NB4 (cell line): ENCODE data around the gene CDH13.

Experiments
- DNase-seq: peaks from one replicate; pipeline ENCODE4 v3.0.0; 2010; ENCODE audit warnings: low read depth
- H3K4me3 ChIP-seq: one replicate; pipeline ENCODE4 v1.5.1; 2011; ENCODE audit warnings: mild to moderate bottlenecking, low read depth, low read length, moderate library complexity
- CTCF ChIP-seq: IDR thresholded peaks from one replicate; pipeline ENCODE4 v1.5.1; 2012; ENCODE audit warnings: low read depth, low read length
- MYC ChIP-seq: IDR thresholded peaks from 2 replicates; pipeline ENCODE4 v1.6.1; 2011; ENCODE audit warnings: low read depth, low read length
- POLR2A ChIP-seq: IDR thresholded peaks from 2 replicates; pipeline ENCODE4 v1.6.1; 2011; ENCODE audit warnings: mild to moderate bottlenecking; ENCODE audit not compliant: insufficient read length; ENCODE audit errors: extremely low read depth
- TF ChIP-seq, protein P1 (sequence below): IDR thresholded peaks from 2 replicates; pipeline ENCODE4 v1.6.1; 2011; ENCODE audit warnings: low read depth, low read length

Gene CDH13

DNA sequence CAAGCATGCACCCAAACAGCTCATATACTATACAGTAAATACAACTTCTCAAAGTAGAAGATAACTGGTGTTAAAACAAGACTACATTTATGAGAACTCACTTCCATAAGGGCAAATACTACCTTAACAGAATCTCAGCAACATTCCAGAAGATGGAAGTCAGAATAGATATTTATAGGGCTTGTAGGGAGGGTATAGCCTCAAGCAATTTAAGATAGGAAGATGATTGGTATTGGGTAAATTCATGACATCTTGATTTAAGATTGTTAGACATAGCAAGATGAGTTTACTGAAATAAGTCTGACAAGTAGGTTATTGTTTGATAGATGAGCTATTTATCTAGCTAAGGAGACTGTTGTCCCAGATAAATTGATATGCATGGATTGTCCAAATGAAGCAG, 250.2 kb downstream of the CDH13 start:
- TF ChIP-seq POLR2A: no peak
- TF ChIP-seq CTCF: no peak
- TF ChIP-seq, protein P1, sequence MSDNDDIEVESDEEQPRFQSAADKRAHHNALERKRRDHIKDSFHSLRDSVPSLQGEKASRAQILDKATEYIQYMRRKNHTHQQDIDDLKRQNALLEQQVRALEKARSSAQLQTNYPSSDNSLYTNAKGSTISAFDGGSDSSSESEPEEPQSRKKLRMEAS: no peak
- no peak for TF ChIP-seq MYC
- DNase-seq: no peak
- no peak overlapping the region for H3K4me3 ChIP-seq

DNA sequence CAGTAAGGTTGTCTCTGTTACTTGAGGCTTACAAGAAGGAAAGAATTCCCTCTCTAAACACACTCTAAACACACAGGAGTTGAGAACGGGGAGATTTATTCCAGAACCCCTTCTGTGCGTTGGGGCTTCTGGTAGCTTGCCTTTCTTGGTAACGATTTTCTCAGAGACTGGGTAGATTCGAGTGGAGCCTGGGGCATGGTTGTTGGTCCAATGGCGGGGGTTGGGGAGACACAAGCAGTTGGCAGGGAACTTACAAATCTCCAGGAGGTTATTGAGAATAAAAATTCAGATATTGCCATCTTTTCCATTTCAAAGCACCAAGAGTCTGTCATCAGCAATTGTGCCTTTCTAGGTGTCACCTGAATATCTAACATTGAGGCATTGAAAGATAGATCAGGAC, 251.7 kb downstream of the CDH13 start:
- H3K4me3 ChIP-seq: no peak overlapping the region
- TF ChIP-seq, protein P1: no peak
- no peak for TF ChIP-seq CTCF
- no peak for TF ChIP-seq POLR2A
- no peak for TF ChIP-seq MYC
- no peak for DNase-seq

DNA sequence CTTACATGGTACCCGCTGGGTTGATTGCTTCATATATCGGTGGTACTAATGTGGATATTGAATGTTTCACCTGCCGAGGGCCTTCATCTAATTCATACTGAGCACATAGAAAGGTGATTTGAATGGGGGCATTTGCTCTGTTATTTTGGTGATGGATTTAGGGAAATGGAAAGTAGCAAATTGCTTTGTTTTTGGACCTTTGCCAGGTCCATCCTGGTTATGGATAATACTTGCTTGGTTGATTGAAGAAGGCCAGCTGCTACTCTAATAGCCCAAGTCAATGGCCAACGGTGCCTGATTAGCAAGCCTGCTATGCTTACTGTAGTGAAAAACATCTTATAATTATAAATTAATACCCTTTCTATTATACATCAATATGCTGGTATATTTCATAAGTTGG, 253.6 kb downstream of the CDH13 start:
- no peak for TF ChIP-seq CTCF
- TF ChIP-seq, protein P1: no peak
- TF ChIP-seq MYC: no peak
- TF ChIP-seq POLR2A: no peak
- DNase-seq: no peak
- H3K4me3 ChIP-seq: no peak overlapping the region

DNA sequence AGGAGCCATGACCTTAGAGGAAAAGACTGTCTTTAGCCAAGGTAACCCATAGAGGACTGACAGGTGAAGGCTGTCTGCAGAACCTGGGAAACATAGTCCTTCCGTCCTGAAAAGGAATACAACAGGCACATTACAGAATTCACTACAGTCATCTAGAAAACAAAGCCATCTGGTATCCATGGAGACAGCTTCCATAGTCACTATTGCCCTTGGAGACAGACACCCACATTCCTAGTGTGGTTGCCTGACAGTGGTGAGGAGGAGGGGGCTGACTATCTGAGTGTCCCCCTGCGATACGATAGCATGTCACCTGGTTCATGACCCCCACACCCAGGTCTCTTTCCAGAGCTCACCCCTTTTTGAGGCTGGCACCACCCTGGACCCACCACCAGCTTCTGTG, 254.7 kb downstream of the CDH13 start:
- H3K4me3 ChIP-seq: no peak overlapping the region
- TF ChIP-seq, protein P1: no peak
- no peak for TF ChIP-seq MYC
- no peak for TF ChIP-seq POLR2A
- no peak for TF ChIP-seq CTCF
- no peak for DNase-seq

DNA sequence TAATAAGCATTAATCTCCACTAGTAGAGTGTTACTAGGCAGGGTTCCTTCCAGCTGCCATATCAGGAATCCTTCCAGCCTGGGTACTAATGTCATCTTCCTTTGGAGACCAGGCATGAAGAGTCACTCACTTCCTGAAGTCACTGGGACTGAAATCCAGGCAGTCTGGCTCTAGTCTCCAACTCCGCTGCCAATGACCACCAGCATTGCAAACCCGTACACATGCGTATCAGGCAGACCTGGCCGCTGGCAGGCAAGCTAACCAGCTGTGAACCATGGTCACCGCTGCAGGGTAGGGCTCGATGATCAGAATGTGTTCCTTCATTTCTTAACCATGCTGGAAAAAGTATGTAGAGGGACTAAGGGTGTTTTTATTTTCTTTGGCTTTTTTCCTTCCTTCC, 255.5 kb downstream of the CDH13 start:
- DNase-seq: no peak
- no peak overlapping the region for H3K4me3 ChIP-seq
- TF ChIP-seq, protein P1: no peak
- TF ChIP-seq POLR2A (no peak), MYC (no peak), CTCF (no peak)
